ENCODE data around the gene ZNF423.

GRCh38 chr16:49485663-49486062 is 370.2 kb downstream of the ZNF423 start:
- TF ChIP-seq CTCF (IDR thresholded peaks at IDR 0.05) (no peak), POLR2A (IDR thresholded peaks at IDR 0.05) (no peak)
